Lung (tissue), 12 donors: ENCODE data around the gene RABL3. TPM values are rescaled to one million over a fixed set of nuclear protein-coding genes. Genes with fewer than 3 reads are reported as not detected.

Experiments
- ATAC-seq: fragments of 200-7000 bp; cut with Tn5 transposase; one replicate; pipeline ENCODE4 v1.9.1; 2020; ENCODE audit warnings: moderate number of reproducible peaks; ENCODE audit not compliant: insufficient read depth, low FRiP score
- DNase-seq, 3 donors: peaks; one replicate each; pipeline ENCODE4 v3.0.0-alpha.2; 2013 to 2017
- H3K27ac ChIP-seq, 2 donors: one replicate each; pipeline ENCODE4 v1.5.1; 2013; ENCODE audit warnings: mild to moderate bottlenecking in 2 of 2, moderate library complexity in 2 of 2, control low read depth in 1 of 2, inconsistent platforms in 1 of 2, low read depth in 1 of 2, low read length in 1 of 2
- H3K27me3 ChIP-seq, 3 donors: one replicate each; pipeline ENCODE4 v1.5.1; 2013; ENCODE audit warnings: low read length in 2 of 3; ENCODE audit not compliant: control insufficient read depth in 3 of 3, insufficient read depth in 3 of 3
- H3K36me3 ChIP-seq, 4 donors: one replicate each; pipeline ENCODE4 v1.5.1; 2013; ENCODE audit warnings: low read length in 4 of 4, mild to moderate bottlenecking in 1 of 4, moderate library complexity in 1 of 4; ENCODE audit not compliant: control insufficient read depth in 4 of 4, insufficient read depth in 4 of 4
- H3K4me1 ChIP-seq, 5 donors: one replicate each; pipeline ENCODE4 v1.5.1; 2013; ENCODE audit warnings: low read length in 5 of 5, mild to moderate bottlenecking in 2 of 5, moderate library complexity in 1 of 5; ENCODE audit not compliant: control insufficient read depth in 5 of 5, insufficient read depth in 5 of 5
- H3K4me3 ChIP-seq: one replicate; pipeline ENCODE4 v1.5.1; 2013; ENCODE audit warnings: mild to moderate bottlenecking, control low read depth, moderate library complexity
- H3K9ac ChIP-seq, 2 donors: one replicate each; pipeline ENCODE4 v1.5.1; 2013; ENCODE audit warnings: low read length in 2 of 2, control low read depth in 1 of 2; ENCODE audit not compliant: insufficient read depth in 1 of 2
- H3K9me3 ChIP-seq, 4 donors: one replicate each; pipeline ENCODE4 v1.5.1; 2013; ENCODE audit warnings: low read length in 3 of 4, mild to moderate bottlenecking in 1 of 4, moderate library complexity in 1 of 4; ENCODE audit not compliant: control insufficient read depth in 4 of 4, insufficient read depth in 3 of 4
- CTCF ChIP-seq: IDR thresholded peaks from 2 replicates; pipeline ENCODE4 v1.5.1; 2012; ENCODE audit warnings: mild to moderate bottlenecking; ENCODE audit errors: control extremely low read depth, extremely low read depth
- WGBS, 2 donors: extraction: QIAGEN DNeasy Blood & Tissue Kit; methylation state at CpG; one replicate each; pipeline ENCODE4 v1.1.7; 2013; 5-methylcytosine and 5-hydroxymethylcytosine counted together
- polyA plus RNA-seq, 2 donors: library from polyadenylated mRNA; stranded (reverse); fragments of 200-250 nt; gene quantifications; one replicate each; pipeline ENCODE4 v1.2.1, GENCODE V29; 2013
- total RNA-seq, 2 donors: library from RNA; depleted of rRNA in 1 of 2; stranded (reverse); fragments of >200 nt in 1 of 2; gene quantifications; one replicate each; pipeline ENCODE4 v1.2.1, GENCODE V29; 2014 to 2021
- donor health status: control.
- donor health status: control.
- donor health status: Bipolar disorder and iron deficiency.
- donor health status: healthy.
- donor health status: DM: yes; HTN: yes; CAD: no.

RABL3 gene
- total and polyA plus RNA-seq, 4 donors, result 4.3 to 17.1 (median 14.0) TPM

GRCh38 chr3:120664926-120665325, 77.4 kb downstream of the RABL3 start:
- ATAC-seq (no peak), DNase-seq (no peak)
- H3K36me3 ChIP-seq, result no peaks in the 10 kb centered on the region
- H3K4me1 ChIP-seq, result no peaks in the 10 kb centered on the region
- no peak overlapping the region for H3K4me3 ChIP-seq
- H3K27ac ChIP-seq, result no peak overlapping the region
- no peaks in the 10 kb centered on the region for H3K9me3 ChIP-seq
- no peak overlapping the region for H3K9ac ChIP-seq
- no peaks in the 10 kb centered on the region for H3K27me3 ChIP-seq
- no peak for TF ChIP-seq CTCF

GRCh38 chr3:120661945-120662344, 80.4 kb downstream of the RABL3 start:
- H3K4me1 ChIP-seq, result no peaks in the 10 kb centered on the region
- WGBS, 2 donors, result 54 to 57% methylated on average over 5 of the region's 5 CpGs
- no peak for ATAC-seq
- no peak overlapping the region for H3K4me3 ChIP-seq
- DNase-seq, result no peak
- H3K9ac ChIP-seq, result no peak overlapping the region
- H3K36me3 ChIP-seq, result no peaks in the 10 kb centered on the region
- no peaks in the 10 kb centered on the region for H3K27me3 ChIP-seq
- H3K9me3 ChIP-seq, result no peaks in the 10 kb centered on the region
- no peak overlapping the region for H3K27ac ChIP-seq
- TF ChIP-seq CTCF, result no peak

GRCh38 chr3:120661106-120661905, 81.0 kb downstream of the RABL3 start:
- ATAC-seq, result no peak
- no peaks in the 10 kb centered on the region for H3K36me3 ChIP-seq
- DNase-seq, result peak in 2 of 3 donors; percentile 26 to 38
- H3K9ac ChIP-seq, result no peak overlapping the region
- no peak overlapping the region for H3K4me3 ChIP-seq
- 29 to 44% methylated on average over 2 of the region's 2 CpGs for WGBS, 2 donors
- H3K4me1 ChIP-seq, result no peaks in the 10 kb centered on the region
- H3K27me3 ChIP-seq, result no peaks in the 10 kb centered on the region
- TF ChIP-seq CTCF, result no peak
- H3K9me3 ChIP-seq, result no peaks in the 10 kb centered on the region
- no peak overlapping the region for H3K27ac ChIP-seq

- H3K4me3 ChIP-seq, result no peak overlapping the region
- TF ChIP-seq CTCF, result no peak
- no peak overlapping the region for H3K27ac ChIP-seq
- H3K4me1 ChIP-seq, result no peaks in the 10 kb centered on the region
- 83 to 89% methylated on average over 2 of the region's 2 CpGs for WGBS, 2 donors
- H3K36me3 ChIP-seq, result no peaks in the 10 kb centered on the region
- H3K9me3 ChIP-seq, result no peaks in the 10 kb centered on the region
- no peaks in the 10 kb centered on the region for H3K27me3 ChIP-seq
- no peak for DNase-seq
- ATAC-seq, result no peak
- no peak overlapping the region for H3K9ac ChIP-seq
Measured at GRCh38 chr3:120659834-120660233, 82.5 kb downstream of the RABL3 start.
